RPMI8226 (cell line): ENCODE measurements around the gene NSRP1.
"Not testable (repeated sequence)": the region's sequence is repeated elsewhere in the genome, so short reads cannot be mapped to it uniquely, and the experiment has no call there.

Source experiments
- DNase-seq: peaks from one replicate; pipeline ENCODE4 v3.0.0-alpha.2; 2015

The NSRP1 gene

GRCh38 chr17:30224419-30224960 is 107.9 kb downstream of the NSRP1 start:
- no peak for DNase-seq

- no peak for DNase-seq
Measured at GRCh38 chr17:30225112-30225511, 108.5 kb downstream of the NSRP1 start.

DNA sequence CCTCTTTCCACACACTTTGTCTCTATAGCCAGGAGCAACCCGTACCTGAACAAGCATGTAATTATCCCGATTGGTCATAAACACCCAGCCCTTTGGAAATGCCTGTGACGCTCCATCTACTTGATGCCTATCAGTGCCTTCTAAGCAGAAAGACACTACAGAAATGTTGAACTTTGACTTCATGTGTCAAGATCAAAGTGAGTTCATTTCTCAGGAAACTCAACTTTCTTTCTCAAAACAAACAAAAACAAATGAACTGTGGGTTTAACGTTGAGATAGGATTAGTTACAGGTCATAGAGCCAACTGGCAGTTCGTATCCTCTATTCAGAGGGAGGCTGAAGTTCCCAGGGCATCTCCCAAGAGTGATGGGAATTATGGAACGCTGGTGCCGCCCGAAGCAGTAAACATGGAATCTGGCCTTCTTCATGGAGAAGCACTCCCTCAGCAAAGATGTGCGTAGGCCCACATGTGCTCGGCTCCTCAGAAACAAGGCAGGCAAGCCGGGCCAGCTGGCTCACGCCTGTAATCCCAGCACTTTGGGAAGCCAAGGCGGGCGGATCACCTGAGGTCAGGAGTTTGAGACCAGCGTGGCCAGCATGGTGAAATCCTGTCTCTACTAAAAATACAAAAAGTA is 109.4 kb downstream of the NSRP1 start:
- DNase-seq = no peak

GRCh38 chr17:30226878-30227277 is 110.3 kb downstream of the NSRP1 start:
- no peak for DNase-seq

GRCh38 chr17:30228011-30228410 is 111.4 kb downstream of the NSRP1 start:
- no peak for DNase-seq

GRCh38 chr17:30229012-30229411 is 112.4 kb downstream of the NSRP1 start:
- no peak for DNase-seq

DNA sequence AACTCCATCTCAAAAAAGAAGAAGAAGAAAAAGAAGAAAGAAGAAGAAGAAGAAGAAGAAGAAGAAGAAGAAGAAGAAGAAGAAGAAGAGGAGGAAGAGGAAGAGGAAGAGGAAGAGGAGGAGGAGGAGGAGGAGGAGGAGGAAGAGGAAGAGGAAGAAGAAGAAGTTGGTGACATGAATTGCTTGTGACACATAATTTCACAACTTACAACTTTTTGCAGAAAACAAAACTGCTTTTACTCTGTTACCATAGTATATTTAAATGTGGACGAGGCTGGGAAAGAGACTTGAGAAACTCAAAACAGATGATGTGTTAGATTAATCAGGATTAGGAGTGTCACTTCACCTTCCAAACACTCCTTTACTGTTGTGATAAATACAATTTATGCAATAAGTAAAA is 113.4 kb downstream of the NSRP1 start:
- DNase-seq = not testable (repeated sequence)

DNA sequence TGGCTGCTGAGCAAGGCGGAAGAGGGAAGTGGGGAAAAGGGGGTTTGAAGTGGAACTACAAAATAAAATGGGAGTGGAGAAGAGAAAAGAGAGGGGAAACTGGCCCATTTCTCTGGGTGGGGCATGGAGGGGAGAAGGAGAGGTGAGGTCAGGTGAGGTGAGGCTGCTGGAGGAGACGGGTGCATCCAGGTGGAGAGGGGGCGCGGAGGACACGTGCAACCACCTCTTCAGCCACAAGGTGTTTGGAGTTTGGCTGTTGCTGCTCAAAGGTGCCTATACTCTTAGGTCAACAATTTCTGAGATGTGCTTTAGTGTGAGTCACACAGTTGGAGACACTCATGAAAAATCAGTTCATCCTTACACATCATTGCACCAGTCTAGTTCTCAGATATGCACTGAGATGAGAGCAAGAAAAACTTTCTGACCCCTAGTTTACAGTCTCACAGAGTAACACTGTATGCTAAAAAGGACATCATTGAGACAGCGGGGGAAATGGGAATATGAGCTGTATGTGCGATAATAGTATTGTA is 114.0 kb downstream of the NSRP1 start:
- no peak for DNase-seq

DNA sequence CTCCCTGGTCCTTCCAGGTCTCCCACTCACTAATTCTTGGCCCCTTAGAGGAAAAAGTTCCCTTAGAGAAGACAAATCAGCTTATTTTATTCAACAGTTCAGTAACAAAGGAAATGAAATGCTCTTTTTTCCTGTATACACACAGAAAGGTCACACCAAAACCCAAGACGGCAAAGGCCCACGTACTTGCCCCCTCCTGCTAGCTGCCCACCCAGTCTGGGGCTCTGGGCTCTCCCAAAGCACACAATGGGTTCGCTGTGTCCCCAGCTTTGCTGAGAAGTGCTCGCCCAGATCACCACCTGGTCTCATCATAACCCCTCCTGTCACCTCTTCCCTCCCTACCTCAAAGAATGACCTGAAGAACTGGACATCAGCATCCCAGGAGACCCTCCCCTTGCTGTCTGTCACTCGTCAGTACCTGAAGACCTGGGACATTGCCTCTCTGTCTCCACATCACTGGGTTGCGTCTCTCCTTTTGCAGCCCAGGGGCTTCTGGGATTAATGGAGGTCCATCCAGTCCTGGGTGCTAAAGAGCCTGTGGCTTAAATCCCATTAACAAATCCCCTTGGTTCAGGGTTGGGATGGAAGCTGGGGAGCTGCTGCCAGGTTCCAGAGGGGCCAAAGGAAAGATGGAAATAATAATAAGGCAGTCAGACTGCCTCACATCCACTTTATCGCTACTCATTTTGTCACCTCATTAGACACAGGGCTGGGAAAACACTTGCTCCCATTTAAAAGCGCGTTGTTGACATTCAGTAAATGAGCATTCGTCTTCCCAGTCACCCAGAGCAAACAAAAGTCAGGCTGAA is 115.6 kb downstream of the NSRP1 start:
- DNase-seq = no peak

- DNase-seq = no peak
Measured at GRCh38 chr17:30232824-30233427, 116.3 kb downstream of the NSRP1 start.

DNA sequence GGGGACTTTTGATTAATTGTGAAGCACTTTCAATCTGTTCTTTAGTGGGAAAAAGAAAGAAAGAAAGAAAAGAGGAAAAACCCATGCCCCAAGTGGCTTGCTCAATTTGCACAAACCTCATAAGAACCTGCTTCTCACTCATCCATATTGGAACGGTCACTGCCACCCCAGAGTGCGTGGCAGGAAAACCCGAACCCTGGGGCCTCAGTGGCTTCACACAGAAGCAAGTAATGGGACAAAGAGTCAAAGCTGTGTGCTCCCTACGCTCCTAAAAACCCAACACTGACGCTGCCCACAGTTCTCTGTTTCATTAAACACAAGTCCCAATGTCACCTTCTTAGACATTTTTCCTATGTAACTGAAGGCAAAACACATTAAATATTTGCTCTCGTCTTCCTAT is 117.7 kb downstream of the NSRP1 start:
- no peak for DNase-seq

- DNase-seq = peak; percentile 44
Measured at GRCh38 chr17:30234964-30235363, 118.3 kb downstream of the NSRP1 start.

DNA sequence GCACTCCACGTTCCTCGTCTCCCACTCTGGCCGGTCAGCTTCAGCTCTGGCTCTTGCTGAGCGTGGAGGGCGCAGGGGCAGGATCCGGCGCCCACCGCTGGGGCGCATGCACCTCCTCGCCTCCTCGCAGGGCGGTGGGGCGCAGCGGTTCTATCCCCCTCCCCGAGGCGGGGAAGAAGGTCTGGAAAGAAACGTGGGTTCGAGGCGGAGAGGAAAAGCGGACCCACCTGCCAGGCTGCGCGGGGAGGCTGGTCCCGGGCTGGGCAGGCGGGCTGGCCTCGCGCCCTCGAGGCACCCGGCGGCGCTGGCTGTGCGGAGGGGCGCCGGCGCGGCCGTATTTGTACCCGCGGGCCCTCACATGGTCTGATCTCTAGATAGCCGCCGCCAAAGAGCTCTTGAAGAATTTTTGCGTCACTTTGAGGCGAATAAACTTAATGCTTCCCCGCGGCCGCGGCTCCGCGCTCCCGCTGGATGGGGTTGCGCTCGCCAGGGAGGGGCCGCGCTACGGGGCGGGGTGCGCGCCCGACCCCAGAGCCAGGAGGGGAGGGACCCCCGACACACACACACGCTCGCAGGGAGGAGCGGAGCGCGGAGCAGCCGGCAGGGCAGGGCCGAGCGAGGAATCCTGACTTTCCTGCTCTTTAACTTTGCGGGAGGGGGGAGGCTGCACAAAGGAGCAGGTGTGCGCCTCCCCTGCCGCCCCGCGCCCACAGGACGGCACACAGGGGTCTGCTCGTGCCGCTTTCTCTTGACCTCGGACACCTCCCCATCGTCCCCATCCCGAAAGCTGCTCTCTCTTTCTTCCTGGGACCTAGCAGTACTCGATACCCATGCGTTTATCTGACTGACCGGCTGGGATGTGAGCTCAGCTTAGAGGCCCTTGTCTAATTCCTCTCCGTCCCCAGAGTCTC is 119.0 kb downstream of the NSRP1 start, which contains the start of gene SLC6A4:
Gene SLC6A4 (minus strand): TSS at position 312 of the 911 bp plus-strand sequence. CDS start 13,739 bp downstream, outside the sequence.
- no peak for DNase-seq
